ENCODE results near the gene ZNF576.
"Not testable (repeated sequence)": the region's sequence is repeated elsewhere in the genome, so short reads cannot be mapped to it uniquely, and the experiment has no call there.

The ZNF576 gene

GRCh38 chr19:43599635-43600295 lies 3.4 kb downstream of the ZNF576 start:
- no peak for DNase-seq (ENCODE audit: low spot score)

GRCh38 chr19:43600326-43600725 lies 3.9 kb downstream of the ZNF576 start:
- not testable (repeated sequence) for DNase-seq (ENCODE audit: low spot score)

GRCh38 chr19:43605875-43606568 lies 9.6 kb downstream of the ZNF576 start:
- DNase-seq (ENCODE audit: low spot score) = no peak

- no peak for DNase-seq (ENCODE audit: low spot score)
These were observed 10.3 kb downstream of the ZNF576 start for GRCh38 chr19:43606569-43607229.

- DNase-seq (ENCODE audit: low spot score) = no peak
These were observed 11.1 kb downstream of the ZNF576 start for GRCh38 chr19:43607238-43608205.

GRCh38 chr19:43609872-43610271 lies 13.5 kb downstream of the ZNF576 start:
- no peak for DNase-seq (ENCODE audit: low spot score)

GRCh38 chr19:43610493-43610892 lies 14.1 kb downstream of the ZNF576 start:
- DNase-seq (ENCODE audit: low spot score) = no peak

DNA sequence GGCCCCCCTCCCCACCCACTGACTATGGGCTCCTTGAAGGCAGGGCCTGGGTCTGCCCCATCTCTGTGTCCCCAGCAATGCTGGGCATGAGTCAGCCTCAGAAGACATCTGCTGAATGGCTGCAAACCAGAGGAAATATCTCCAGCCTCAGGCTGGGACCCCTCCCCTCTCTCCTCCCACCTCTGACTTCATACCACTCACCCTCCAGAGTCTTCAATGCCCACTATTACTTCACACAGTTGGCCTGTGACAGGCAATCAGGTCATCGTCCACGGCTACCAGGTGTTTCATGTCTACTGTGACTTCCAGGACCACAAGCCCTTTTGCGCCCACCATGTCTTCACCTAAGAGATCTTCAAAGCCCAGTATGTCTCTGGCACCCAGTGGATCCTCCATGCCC lies 15.4 kb downstream of the ZNF576 start, which contains the start of gene SRRM5:
Gene SRRM5 (plus strand): TSS at position 301 of the 400 bp plus-strand sequence. CDS start 34 bp downstream, at position 335.
- DNase-seq (ENCODE audit: low spot score) = no peak

GRCh38 chr19:43612374-43612773 lies 16.0 kb downstream of the ZNF576 start:
- no peak for DNase-seq (ENCODE audit: low spot score)

- no peak for DNase-seq (ENCODE audit: low spot score)
These were observed 19.9 kb downstream of the ZNF576 start for GRCh38 chr19:43616306-43616705.

DNA sequence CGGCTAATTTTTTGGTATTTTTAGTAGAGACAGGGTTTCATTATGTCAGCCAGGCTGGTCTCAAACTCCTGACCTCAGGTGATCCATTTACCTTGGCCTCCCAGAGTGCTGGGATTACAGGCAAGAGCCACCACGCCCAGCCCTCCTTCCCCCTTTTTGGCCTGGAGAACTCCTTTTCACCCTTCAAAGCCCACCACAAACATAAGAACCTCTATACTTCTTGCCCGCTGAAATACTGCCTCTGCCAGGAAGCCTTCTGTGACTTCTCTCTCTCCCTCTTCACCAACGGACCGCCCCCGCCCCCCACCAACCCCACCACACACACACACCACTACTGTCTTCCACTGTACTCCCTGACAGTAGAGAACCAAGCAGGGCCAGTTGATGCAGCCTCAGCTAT lies 20.6 kb downstream of the ZNF576 start:
- no peak for DNase-seq (ENCODE audit: low spot score)

DNA sequence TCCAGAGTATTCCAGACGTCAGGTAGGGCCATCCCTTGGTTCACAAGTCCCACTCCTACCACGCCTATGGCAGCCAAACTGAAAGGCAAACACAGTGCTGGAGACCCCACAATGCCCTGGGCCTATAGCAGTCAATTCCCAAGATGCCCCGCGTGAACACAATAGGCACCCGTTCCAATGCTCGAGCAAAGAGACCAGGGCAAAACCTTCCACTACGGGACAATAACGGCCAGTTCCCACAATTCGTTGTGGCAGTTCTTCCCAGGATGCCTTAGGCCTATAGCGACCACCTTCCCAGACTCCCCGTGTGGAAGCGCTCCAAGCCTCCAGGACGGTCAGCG lies 22.5 kb downstream of the ZNF576 start:
- no peak for DNase-seq (ENCODE audit: low spot score)

DNA sequence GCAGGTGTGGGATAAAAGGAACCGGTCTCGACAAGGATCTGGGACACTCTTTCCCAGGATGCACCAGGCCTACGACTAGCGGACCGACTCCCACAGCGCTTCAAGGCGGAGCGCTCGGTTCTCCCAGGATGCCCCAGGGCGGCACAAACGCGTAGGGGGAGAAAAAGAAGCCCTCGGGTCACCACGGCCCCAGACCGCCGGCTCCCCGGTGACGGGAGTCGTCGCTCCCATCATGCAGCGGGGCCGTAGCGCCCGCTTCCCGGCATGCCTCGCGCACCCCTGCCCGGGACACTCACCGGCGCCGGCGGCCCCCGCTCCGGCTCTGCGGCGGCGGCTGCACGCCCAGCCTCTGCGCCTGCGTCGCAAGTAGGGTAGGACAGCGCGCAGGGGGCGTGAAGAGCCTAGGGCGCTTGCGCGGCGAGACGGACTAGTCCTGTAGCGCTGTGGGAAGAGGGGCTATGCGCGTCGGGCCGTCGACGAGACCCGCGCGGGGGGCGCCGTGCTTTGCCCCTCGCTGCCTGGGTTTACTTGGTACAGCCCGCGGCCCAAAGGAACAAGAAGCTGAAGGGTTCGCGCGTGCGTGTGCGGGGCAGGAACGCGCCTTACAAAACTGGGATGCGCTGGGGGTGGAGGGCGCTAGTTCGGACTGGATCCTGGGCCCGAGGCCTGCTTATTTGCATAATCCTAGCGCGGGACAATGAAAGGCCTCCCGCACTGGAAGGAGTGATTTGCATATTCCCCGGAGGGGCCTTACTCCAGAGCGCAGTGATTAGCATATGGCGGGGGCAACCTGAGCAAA lies 23.1 kb downstream of the ZNF576 start, which contains the start of gene ZNF428:
Gene ZNF428 (minus strand): TSS at position 368 of the 799 bp plus-strand sequence. CDS start 5,325 bp downstream, outside the sequence.
- DNase-seq (ENCODE audit: low spot score) = peak; percentile 89

GRCh38 chr19:43620061-43621001 lies 23.9 kb downstream of the ZNF576 start:
- no peak for DNase-seq (ENCODE audit: low spot score)

DNA sequence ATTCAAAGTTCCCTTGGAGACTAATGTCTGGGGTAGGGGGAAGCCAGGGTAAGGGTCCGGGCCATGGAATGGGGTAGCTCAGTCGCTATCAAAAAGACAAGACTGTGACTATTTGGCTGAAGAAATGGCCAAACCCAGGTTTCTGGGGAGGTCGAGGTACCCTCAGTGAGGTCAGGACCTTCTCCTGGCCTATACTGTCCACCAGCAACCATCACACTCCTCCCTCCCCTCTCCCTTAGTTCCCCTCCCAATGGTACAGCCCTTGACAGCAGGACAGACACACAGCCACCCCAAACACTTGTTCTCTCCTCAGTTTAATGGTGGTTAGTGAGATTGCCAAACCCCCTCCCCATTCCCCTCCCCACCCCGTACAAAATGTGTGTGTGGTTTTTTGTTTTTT lies 25.7 kb downstream of the ZNF576 start:
- no peak for DNase-seq (ENCODE audit: low spot score)

DNA sequence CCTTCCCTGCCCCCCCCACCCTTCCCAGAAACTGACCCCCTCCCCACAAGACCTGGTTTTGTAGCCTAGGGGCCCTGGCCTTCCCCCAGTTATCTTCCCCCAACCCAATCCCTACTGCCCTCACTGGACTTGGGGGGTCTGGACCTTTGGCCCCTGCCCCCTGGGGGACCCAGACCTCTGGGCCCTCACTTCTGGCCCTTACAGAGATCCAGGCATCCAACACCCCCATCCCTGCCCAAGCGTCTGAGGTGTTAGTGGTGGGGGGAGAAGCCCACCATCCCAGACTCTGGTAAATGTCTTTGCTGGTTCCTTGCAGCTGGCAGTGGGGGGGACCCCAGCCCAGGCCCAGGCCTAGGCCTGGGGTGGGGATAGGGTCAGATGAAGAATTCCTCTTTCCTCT lies 26.6 kb downstream of the ZNF576 start:
- DNase-seq (ENCODE audit: low spot score) = no peak

GRCh38 chr19:43623889-43624670 lies 27.7 kb downstream of the ZNF576 start:
- no peak for DNase-seq (ENCODE audit: low spot score)

DNA sequence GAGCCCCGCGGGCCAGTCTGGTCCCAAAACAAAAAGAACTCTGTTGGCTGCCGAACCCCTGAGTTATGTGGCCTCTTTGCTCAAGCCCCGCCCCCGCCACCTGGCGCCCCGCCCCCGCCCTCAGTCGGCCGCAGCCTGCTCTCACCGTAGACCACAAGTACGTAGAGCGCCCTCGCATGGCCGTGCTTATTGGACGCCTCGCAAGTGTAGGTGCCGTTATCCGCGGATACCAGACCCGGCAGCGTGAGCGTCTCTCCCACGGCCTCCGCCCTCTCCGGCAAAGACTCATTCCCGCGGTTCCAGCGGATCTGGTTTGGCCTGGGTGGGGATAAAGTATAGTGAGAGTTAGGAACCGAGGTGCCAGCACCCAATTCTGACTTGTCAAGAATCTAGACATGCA lies 28.5 kb downstream of the ZNF576 start:
- DNase-seq (ENCODE audit: low spot score) = no peak

GRCh38 chr19:43625918-43626579 lies 29.7 kb downstream of the ZNF576 start:
- DNase-seq (ENCODE audit: low spot score) = no peak
